ENCODE measurements around the gene TMUB1.

TMUB1 gene

GRCh38 chr7:151061213-151062110, 21.8 kb downstream of the TMUB1 start:
- Histone ChIP-seq H3K4me3 (ENCODE audit: low read length) (no peak overlapping the region), H3K9me3 (ENCODE audit: low read length) (no peaks in the 10 kb centered on the region), H2AFZ (ENCODE audit: low read depth, low read length) (no peak overlapping the region), H3K4me1 (ENCODE audit: insufficient read depth, low read length) (peaks cover 29% of the 10 kb centered on the region), H3K36me3 (ENCODE audit: insufficient read depth, low read length) (peaks cover 21% of the 10 kb centered on the region), H3K27me3 (ENCODE audit: insufficient read depth, low read length) (no peaks in the 10 kb centered on the region)

GRCh38 chr7:151060416-151061212, 22.7 kb downstream of the TMUB1 start:
- peak overlapping the region; percentile 35 for H2AFZ ChIP-seq (ENCODE audit: low read depth, low read length)
- H3K27me3 ChIP-seq (ENCODE audit: insufficient read depth, low read length) = no peaks in the 10 kb centered on the region
- peak overlapping the region; percentile 79 for H3K4me3 ChIP-seq (ENCODE audit: low read length)
- H3K4me1 ChIP-seq (ENCODE audit: insufficient read depth, low read length) = peaks cover 29% of the 10 kb centered on the region
- peaks cover 13% of the 10 kb centered on the region for H3K36me3 ChIP-seq (ENCODE audit: insufficient read depth, low read length)
- no peaks in the 10 kb centered on the region for H3K9me3 ChIP-seq (ENCODE audit: low read length)

- H3K27me3 ChIP-seq (ENCODE audit: insufficient read depth, low read length) = no peaks in the 10 kb centered on the region
- peaks cover 29% of the 10 kb centered on the region for H3K4me1 ChIP-seq (ENCODE audit: insufficient read depth, low read length)
- H3K4me3 ChIP-seq (ENCODE audit: low read length) = peak overlapping the region; percentile 79
- H3K36me3 ChIP-seq (ENCODE audit: insufficient read depth, low read length) = peaks cover 8% of the 10 kb centered on the region
- peak overlapping the region; percentile 35 for H2AFZ ChIP-seq (ENCODE audit: low read depth, low read length)
- no peaks in the 10 kb centered on the region for H3K9me3 ChIP-seq (ENCODE audit: low read length)
These were observed 23.2 kb downstream of the TMUB1 start for GRCh38 chr7:151060113-151060415.

DNA sequence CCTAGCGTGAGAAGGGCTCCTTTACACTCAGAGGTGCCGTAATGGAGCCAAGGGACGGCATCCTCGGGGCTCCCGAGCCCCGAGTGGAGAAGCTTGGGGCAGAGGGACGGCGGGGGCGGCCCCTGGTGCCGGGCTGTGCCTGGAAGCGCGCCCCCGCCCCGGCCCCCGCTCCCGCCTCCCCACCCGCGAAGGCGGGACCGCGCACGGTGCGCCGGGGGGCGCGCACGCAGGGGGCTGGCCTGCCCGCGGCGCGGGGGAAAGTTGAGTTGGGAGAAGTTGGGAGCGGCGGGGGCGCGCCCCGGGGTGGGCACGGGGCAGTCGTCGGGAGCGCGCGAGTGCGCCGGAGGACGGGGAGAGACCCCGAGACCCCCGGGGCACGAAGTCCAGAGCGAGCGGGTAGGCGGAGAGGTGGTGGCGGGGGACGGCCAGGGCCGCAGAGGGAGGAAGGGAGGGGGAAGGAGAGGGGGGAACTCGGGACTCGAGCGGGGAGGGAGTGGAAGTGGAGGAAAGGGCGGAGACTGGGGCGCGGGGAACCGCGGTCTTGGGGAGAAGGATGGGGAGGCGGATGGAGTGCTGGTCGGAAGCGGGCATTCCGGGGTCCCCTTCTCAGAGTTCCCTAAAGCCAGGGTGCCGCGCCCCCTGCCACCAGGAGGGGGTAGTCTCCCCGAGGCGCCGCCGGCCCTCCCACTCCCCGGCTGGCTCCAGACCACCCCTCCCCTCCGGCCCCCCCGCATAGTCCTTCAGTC, 23.8 kb downstream of the TMUB1 start, which contains the start of gene SLC4A2:
SLC4A2 (plus strand) TSS at position 223 of the 746 bp plus-strand sequence. CDS start 2,399 bp downstream, outside the sequence.
- peaks cover 29% of the 10 kb centered on the region for H3K4me1 ChIP-seq (ENCODE audit: insufficient read depth, low read length)

DNA sequence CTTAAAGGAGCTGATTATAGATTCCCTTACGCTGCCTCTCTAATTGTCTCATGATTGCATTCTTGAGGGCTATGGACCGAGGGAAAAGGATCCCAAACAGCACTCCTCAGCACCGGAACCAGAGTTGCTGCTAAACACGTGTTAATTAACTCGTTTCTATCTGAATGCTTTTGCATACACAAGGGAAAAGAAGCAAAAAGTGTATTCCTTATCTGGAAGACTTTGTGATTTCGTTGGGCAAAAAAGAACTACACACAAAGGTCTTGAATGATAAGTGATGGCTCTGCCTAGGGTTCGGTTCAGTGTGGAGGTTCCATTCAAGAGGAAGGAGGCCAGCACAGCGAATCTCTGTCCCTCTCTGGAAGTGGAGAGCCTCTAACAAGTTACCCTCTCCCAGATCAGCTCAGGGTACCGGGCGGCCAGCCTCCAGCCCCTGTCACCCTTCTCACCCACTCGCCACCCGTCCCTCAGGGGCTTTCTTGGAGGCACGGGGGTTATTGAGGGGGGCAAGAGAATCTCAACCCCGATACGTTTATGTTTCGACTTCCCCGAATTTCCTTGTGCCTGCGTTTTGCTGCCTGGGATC, 24.4 kb downstream of the TMUB1 start:
- H3K27me3 ChIP-seq (ENCODE audit: insufficient read depth, low read length) = no peaks in the 10 kb centered on the region
- H3K9me3 ChIP-seq (ENCODE audit: low read length) = no peaks in the 10 kb centered on the region
- no peaks in the 10 kb centered on the region for H3K36me3 ChIP-seq (ENCODE audit: insufficient read depth, low read length)
- H3K4me3 ChIP-seq (ENCODE audit: low read length) = peak overlapping the region; percentile 79
- H3K4me1 ChIP-seq (ENCODE audit: insufficient read depth, low read length) = peaks cover 29% of the 10 kb centered on the region
- peak overlapping the region; percentile 35 for H2AFZ ChIP-seq (ENCODE audit: low read depth, low read length)

More for the DNA sequence above, 23.8 kb downstream of the TMUB1 start, which contains the start of gene SLC4A2:
- H2AFZ ChIP-seq (ENCODE audit: low read depth, low read length) = peak within 1 kb of the TSS; percentile 35
- H3K4me3 ChIP-seq (ENCODE audit: low read length) = peak within 1 kb of the TSS; percentile 79
- H3K27me3 ChIP-seq (ENCODE audit: insufficient read depth, low read length) = no peaks in the 10 kb centered on the region
- H3K9me3 ChIP-seq (ENCODE audit: low read length) = no peaks in the 10 kb centered on the region
- H3K36me3 ChIP-seq (ENCODE audit: insufficient read depth, low read length) = peaks cover 3% of the 10 kb centered on the region

GRCh38 chr7:151057989-151058780, 25.1 kb downstream of the TMUB1 start:
- peaks cover 29% of the 10 kb centered on the region for H3K4me1 ChIP-seq (ENCODE audit: insufficient read depth, low read length)
- no peaks in the 10 kb centered on the region for H3K9me3 ChIP-seq (ENCODE audit: low read length)
- peak overlapping the region; percentile 11 for H2AFZ ChIP-seq (ENCODE audit: low read depth, low read length)
- peaks cover 2% of the 10 kb centered on the region for H3K36me3 ChIP-seq (ENCODE audit: insufficient read depth, low read length)
- H3K27me3 ChIP-seq (ENCODE audit: insufficient read depth, low read length) = no peaks in the 10 kb centered on the region
- peak overlapping the region; percentile 79 for H3K4me3 ChIP-seq (ENCODE audit: low read length)

GRCh38 chr7:151057506-151057988, 25.7 kb downstream of the TMUB1 start, which contains the start of gene CDK5:
Gene CDK5, minus strand, starts transcription at chr7:151057897. Its CDS starts 49 bp downstream, at chr7:151057848.
- H3K27me3 ChIP-seq (ENCODE audit: insufficient read depth, low read length) = no peaks in the 10 kb centered on the region
- peak within 1 kb of the TSS; percentile 11 for H2AFZ ChIP-seq (ENCODE audit: low read depth, low read length)
- H3K4me3 ChIP-seq (ENCODE audit: low read length) = peak within 1 kb of the TSS; percentile 79
- H3K36me3 ChIP-seq (ENCODE audit: insufficient read depth, low read length) = peaks cover 2% of the 10 kb centered on the region
- peaks cover 29% of the 10 kb centered on the region for H3K4me1 ChIP-seq (ENCODE audit: insufficient read depth, low read length)
- no peaks in the 10 kb centered on the region for H3K9me3 ChIP-seq (ENCODE audit: low read length)

DNA sequence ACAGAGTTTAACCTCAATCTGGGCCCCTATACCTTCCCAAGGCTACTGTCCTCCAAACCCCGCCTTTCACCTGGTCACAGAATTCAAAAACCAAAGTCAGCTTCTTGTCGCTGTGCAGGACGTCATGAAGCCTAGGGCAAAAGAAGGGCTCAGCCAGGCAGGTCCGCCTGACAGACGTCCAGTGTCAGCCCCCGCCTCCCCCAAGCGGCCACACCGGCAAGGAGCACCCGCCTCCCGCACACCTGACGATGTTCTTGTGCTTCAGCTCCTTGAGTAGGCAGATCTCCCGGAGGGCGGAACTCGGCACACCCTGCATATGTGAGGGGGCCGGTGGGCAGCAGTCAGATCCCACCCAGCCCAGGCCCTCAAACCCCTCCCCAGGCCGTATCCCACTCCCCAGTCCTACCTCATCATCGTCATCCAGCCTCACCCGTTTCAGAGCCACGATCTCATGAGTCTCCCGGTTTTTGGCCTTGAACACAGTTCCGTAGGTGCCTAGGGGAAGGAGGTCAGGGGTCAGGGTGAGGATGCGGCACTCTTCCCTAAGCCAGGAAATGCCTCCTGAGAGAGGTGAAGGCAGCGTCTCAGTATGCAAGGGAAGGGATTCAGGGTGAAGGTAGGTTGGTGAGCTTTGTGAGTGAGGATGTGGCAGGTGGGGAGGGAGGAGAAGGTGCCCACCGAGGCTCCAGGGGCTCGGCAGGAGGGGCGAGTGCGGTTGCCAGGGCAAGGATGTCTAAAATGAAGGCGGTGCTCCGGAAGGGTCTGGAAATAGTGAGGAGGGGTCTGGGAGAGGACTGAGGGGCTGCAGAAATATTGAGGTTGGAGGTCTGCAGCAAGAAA, 26.4 kb downstream of the TMUB1 start:
- peak overlapping the region; percentile 79 for H3K4me3 ChIP-seq (ENCODE audit: low read length)
- H3K4me1 ChIP-seq (ENCODE audit: insufficient read depth, low read length) = peaks cover 29% of the 10 kb centered on the region
- H3K27me3 ChIP-seq (ENCODE audit: insufficient read depth, low read length) = no peaks in the 10 kb centered on the region
- H3K36me3 ChIP-seq (ENCODE audit: insufficient read depth, low read length) = peaks cover 2% of the 10 kb centered on the region
- no peaks in the 10 kb centered on the region for H3K9me3 ChIP-seq (ENCODE audit: low read length)
- H2AFZ ChIP-seq (ENCODE audit: low read depth, low read length) = no peak overlapping the region

- Histone ChIP-seq H3K9me3 (ENCODE audit: low read length) (no peaks in the 10 kb centered on the region), H3K4me1 (ENCODE audit: insufficient read depth, low read length) (peaks cover 26% of the 10 kb centered on the region), H3K27me3 (ENCODE audit: insufficient read depth, low read length) (no peaks in the 10 kb centered on the region), H3K4me3 (ENCODE audit: low read length) (no peak overlapping the region), H3K36me3 (ENCODE audit: insufficient read depth, low read length) (peaks cover 2% of the 10 kb centered on the region), H2AFZ (ENCODE audit: low read depth, low read length) (no peak overlapping the region)
These were observed 27.0 kb downstream of the TMUB1 start for GRCh38 chr7:151056283-151056665.

- H3K27me3 ChIP-seq (ENCODE audit: insufficient read depth, low read length) = no peaks in the 10 kb centered on the region
- H3K36me3 ChIP-seq (ENCODE audit: insufficient read depth, low read length) = peaks cover 2% of the 10 kb centered on the region
- H3K4me3 ChIP-seq (ENCODE audit: low read length) = no peak overlapping the region
- no peaks in the 10 kb centered on the region for H3K9me3 ChIP-seq (ENCODE audit: low read length)
- H2AFZ ChIP-seq (ENCODE audit: low read depth, low read length) = no peak overlapping the region
- peaks cover 11% of the 10 kb centered on the region for H3K4me1 ChIP-seq (ENCODE audit: insufficient read depth, low read length)
These were observed 29.5 kb downstream of the TMUB1 start for GRCh38 chr7:151053751-151054150.

- Histone ChIP-seq H2AFZ (ENCODE audit: low read depth, low read length) (no peak overlapping the region), H3K36me3 (ENCODE audit: insufficient read depth, low read length) (peaks cover 2% of the 10 kb centered on the region), H3K4me1 (ENCODE audit: insufficient read depth, low read length) (peaks cover 6% of the 10 kb centered on the region), H3K9me3 (ENCODE audit: low read length) (no peaks in the 10 kb centered on the region), H3K4me3 (ENCODE audit: low read length) (no peak overlapping the region), H3K27me3 (ENCODE audit: insufficient read depth, low read length) (no peaks in the 10 kb centered on the region)
These were observed 30.2 kb downstream of the TMUB1 start for GRCh38 chr7:151053096-151053495.

Measured in neuron (in vitro differentiated cells).